ENCODE results near the gene GTF2A2.

Gene GTF2A2

GRCh38 chr15:59636184-59636583, 21.1 kb downstream of the GTF2A2 start:
- no peak for DNase-seq (ENCODE audit: low spot score)
- no peak for TF ChIP-seq CTCF (IDR thresholded peaks at IDR 0.05; ENCODE audit: extremely low read depth, insufficient read depth, missing control alignments)
- in situ Hi-C loops (cut with MboI; ENCODE audit: low pct_unique_long_range_greater_than_20kb, low sequenced_read_pairs, unreplicated experiment) = no loop called here

GRCh38 chr15:59632714-59633113, 24.6 kb downstream of the GTF2A2 start:
- in situ Hi-C loops (cut with MboI; ENCODE audit: low pct_unique_long_range_greater_than_20kb, low sequenced_read_pairs, unreplicated experiment) = no loop called here
- no peak for DNase-seq (ENCODE audit: low spot score)
- TF ChIP-seq CTCF (IDR thresholded peaks at IDR 0.05; ENCODE audit: extremely low read depth, insufficient read depth, missing control alignments) = no peak

DNA sequence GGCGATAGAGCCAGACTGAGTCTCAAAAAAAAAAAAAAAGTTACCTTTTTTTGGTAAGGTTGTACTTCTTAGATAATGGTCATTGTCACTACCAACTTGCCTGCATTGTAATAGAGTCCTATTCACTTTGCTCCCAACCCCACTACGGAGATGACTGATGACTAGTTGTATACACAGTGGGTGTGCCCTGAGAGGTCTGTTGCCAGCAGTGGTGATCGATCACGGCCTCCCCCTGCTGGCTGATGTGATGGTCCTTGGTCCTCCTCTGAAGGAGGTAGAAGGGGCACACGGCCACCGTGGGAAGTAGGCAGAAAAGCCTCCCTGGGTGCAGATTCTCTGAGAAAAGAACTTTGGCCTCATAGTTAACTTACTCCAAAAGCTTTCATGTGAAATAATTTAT, 35.0 kb downstream of the GTF2A2 start:
- in situ Hi-C loops (cut with MboI; ENCODE audit: low pct_unique_long_range_greater_than_20kb, low sequenced_read_pairs, unreplicated experiment) = loop anchor here (10.0 kb wide), 1 partner anchor 87 kb away; no protein-coding TSS in a partner anchor
- TF ChIP-seq CTCF (IDR thresholded peaks at IDR 0.05; ENCODE audit: extremely low read depth, insufficient read depth, missing control alignments) = peak; percentile 64
- DNase-seq (ENCODE audit: low spot score) = peak; percentile 73

GRCh38 chr15:59618406-59618805, 38.9 kb downstream of the GTF2A2 start:
- no peak for DNase-seq (ENCODE audit: low spot score)
- TF ChIP-seq CTCF (IDR thresholded peaks at IDR 0.05; ENCODE audit: extremely low read depth, insufficient read depth, missing control alignments) = no peak
- in situ Hi-C loops (cut with MboI; ENCODE audit: low pct_unique_long_range_greater_than_20kb, low sequenced_read_pairs, unreplicated experiment) = no loop called here

- TF ChIP-seq CTCF (IDR thresholded peaks at IDR 0.05; ENCODE audit: extremely low read depth, insufficient read depth, missing control alignments) = peak; percentile 17
- in situ Hi-C loops (cut with MboI; ENCODE audit: low pct_unique_long_range_greater_than_20kb, low sequenced_read_pairs, unreplicated experiment) = no loop called here
- no peak for DNase-seq (ENCODE audit: low spot score)
Measured at GRCh38 chr15:59616379-59616778, 40.9 kb downstream of the GTF2A2 start.

GRCh38 chr15:59615661-59616060, 41.7 kb downstream of the GTF2A2 start:
- TF ChIP-seq CTCF (IDR thresholded peaks at IDR 0.05; ENCODE audit: extremely low read depth, insufficient read depth, missing control alignments) = no peak
- in situ Hi-C loops (cut with MboI; ENCODE audit: low pct_unique_long_range_greater_than_20kb, low sequenced_read_pairs, unreplicated experiment) = no loop called here

DNA sequence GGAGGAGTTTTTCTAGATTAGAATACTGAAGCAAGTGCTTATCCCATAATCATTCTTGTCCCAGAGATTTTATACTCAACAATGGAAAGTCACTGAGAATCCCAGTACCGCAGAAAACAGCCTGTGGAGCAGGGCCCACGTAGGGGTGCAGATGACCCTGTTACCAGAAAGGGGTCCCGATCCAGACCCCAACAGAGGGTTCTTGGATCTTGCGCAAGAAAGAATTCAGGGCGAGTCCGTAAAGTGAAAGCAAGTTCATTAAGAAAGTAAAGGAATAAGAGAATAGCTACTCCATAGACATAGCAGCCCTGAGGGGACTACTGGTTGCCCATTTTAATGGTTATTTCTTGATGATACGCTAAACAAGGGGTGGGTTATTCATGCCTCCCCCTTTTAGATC, 43.2 kb downstream of the GTF2A2 start:
- in situ Hi-C loops (cut with MboI; ENCODE audit: low pct_unique_long_range_greater_than_20kb, low sequenced_read_pairs, unreplicated experiment) = no loop called here
- no peak for DNase-seq (ENCODE audit: low spot score)
- no peak for TF ChIP-seq CTCF (IDR thresholded peaks at IDR 0.05; ENCODE audit: extremely low read depth, insufficient read depth, missing control alignments)

More at GRCh38 chr15:59615661-59616060, 41.7 kb downstream of the GTF2A2 start:
- no peak for DNase-seq (ENCODE audit: low spot score)

Data from GM13977 (cell line).